SK-N-MC (cell line): ENCODE results near the gene MUL1.

Experiments
- EZH2 ChIP-seq: fragments of 200-600 bp; sonication (generic); IDR thresholded peaks from one replicate; pipeline ENCODE4 v1.6.1; 2017; ENCODE audit warnings: antibody characterized with exemption
- FOXP2 ChIP-seq: optimal IDR thresholded peaks from 2 replicates; pipeline ENCODE3; 2011; ENCODE audit warnings: mild to moderate bottlenecking, moderate library complexity; ENCODE audit not compliant: insufficient read depth; ENCODE audit errors: extremely low read length, control extremely low read depth
- POLR2AphosphoS5 ChIP-seq: IDR thresholded peaks from 2 replicates; pipeline ENCODE4 v1.6.1; 2012; ENCODE audit warnings: mild to moderate bottlenecking, low read depth, low read length, borderline replicate concordance

DNA sequence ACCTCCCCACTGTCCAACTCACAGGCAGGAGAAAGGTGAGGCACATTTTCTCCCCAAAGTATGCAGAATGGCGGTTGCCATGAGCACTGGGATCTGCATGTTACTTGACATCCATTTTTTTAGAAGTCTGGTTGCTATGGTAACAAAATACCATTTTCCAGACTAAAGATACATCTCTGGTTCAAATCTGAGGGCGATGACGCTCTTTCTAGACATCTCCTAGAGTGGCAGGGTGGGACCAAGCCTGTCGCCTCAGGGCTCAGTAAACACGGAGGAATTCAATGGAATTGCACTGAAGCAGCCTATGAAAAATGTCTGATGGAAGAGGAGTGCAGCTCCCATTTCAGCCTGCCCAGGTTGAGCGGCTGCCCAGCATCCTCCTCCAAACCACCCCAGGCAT lies 22.9 kb upstream of the MUL1 start:
- no peak for TF ChIP-seq EZH2
- no peak for TF ChIP-seq POLR2AphosphoS5
- no peak for TF ChIP-seq FOXP2
